22Rv1 (cell line): ENCODE measurements around the gene PDE3A.

Source experiments
- CTCF ChIP-seq: fragments of 450-650 bp; IDR thresholded peaks from 2 replicates; pipeline ENCODE4 v1.5.1; 2017; ENCODE audit warnings: mild to moderate bottlenecking
- ZFX ChIP-seq: fragments of 450-650 bp; IDR thresholded peaks from 2 replicates; pipeline ENCODE4 v1.6.1; 2017; ENCODE audit warnings: antibody characterized with exemption, borderline replicate concordance

GRCh38 chr12:20448781-20449180 is 80.4 kb downstream of the PDE3A start:
- TF ChIP-seq CTCF (no peak), ZFX (no peak)
